Endothelial cell of umbilical vein (primary cell): ENCODE measurements around the gene CMTM3. TPM values are rescaled to one million over a fixed set of nuclear protein-coding genes. Genes with fewer than 3 reads are reported as not detected.

Source experiments
- BruUV-seq: library from RNA; stranded (reverse); fragments of 400-500 nt; replicated peaks from 2 replicates; lab custom pipeline; 2021; lab: Mats Ljungman, UMichigan
- CTCF ChIA-PET: fragments of 300-600, 350-600 bp; sonication (Branson Sonifier 250); formaldehyde crosslinking; loops from one replicate; lab custom pipeline; 2021; ENCODE audit warnings: antibody characterized with exemption, inconsistent platforms; lab: Charles Lee
- POLR2A ChIA-PET: fragments of 300-600, 350-600 bp; sonication (Branson Sonifier 250); formaldehyde crosslinking; loops from one replicate; lab custom pipeline; 2021; ENCODE audit warnings: antibody characterized with exemption, inconsistent platforms; lab: Charles Lee
- DNase-seq: peaks from one replicate; pipeline ENCODE4 v3.0.0-alpha.2; 2011; ENCODE audit warnings: low read depth, low spot score
- FAIRE-seq: peaks from 2 replicates; lab custom pipeline; 2011; peaks lifted over from hg19 to GRCh38; lab: Jason Lieb, UNC
- H2AFZ ChIP-seq: 2 replicates; pipeline ENCODE4 v1.6.0; 2012; ENCODE audit warnings: low read depth, low read length, control low read depth, inconsistent platforms
- H3K27ac ChIP-seq: 2 replicates; pipeline ENCODE4 v1.5.1; 2011; ENCODE audit warnings: low read depth, mild to moderate bottlenecking, control low read depth, low read length, moderate library complexity; ENCODE audit not compliant: insufficient read depth
- H3K27me3 ChIP-seq, 2 experiments: 2 replicates each; pipeline versions ENCODE4 v1.6.0 to v1.6.1; 2011; ENCODE audit warnings: low read length in 2 of 2, mixed read lengths in 1 of 2; ENCODE audit not compliant: control insufficient read depth in 2 of 2, insufficient read depth in 2 of 2
- H3K36me3 ChIP-seq, 2 experiments: 2 replicates in 1 of 2; 3 replicates in 1 of 2; pipeline ENCODE4 v1.5.1; 2011; ENCODE audit warnings: low read length in 2 of 2, mild to moderate bottlenecking in 1 of 2, moderate library complexity in 1 of 2; ENCODE audit not compliant: control insufficient read depth in 2 of 2, insufficient read depth in 2 of 2; ENCODE audit errors: extremely low read depth in 1 of 2
- H3K4me1 ChIP-seq: 3 replicates; pipeline ENCODE4 v1.5.1; 2011; ENCODE audit warnings: mild to moderate bottlenecking, low read length; ENCODE audit not compliant: control insufficient read depth, insufficient read depth; ENCODE audit errors: extremely low read depth
- H3K4me2 ChIP-seq: 2 replicates; pipeline ENCODE4 v1.6.1; 2011; ENCODE audit warnings: low read length, control low read depth, mixed read lengths; ENCODE audit not compliant: insufficient read depth
- H3K4me3 ChIP-seq, 3 experiments: fragments of 200-600 bp in 1 of 3; sonication (generic), shearing (Covaris generic) in 1 of 3; replicated peaks in 1 of 3; 2 replicates each; pipeline ENCODE4 v1.5.1; 2011 to 2016; ENCODE audit warnings: control low read depth in 3 of 3, low read length in 3 of 3, mild to moderate bottlenecking in 2 of 3, inconsistent platforms in 1 of 3, low read depth in 1 of 3, moderate library complexity in 1 of 3; ENCODE audit not compliant: insufficient read depth in 1 of 3
- H3K79me2 ChIP-seq: 2 replicates; pipeline ENCODE4 v1.6.0; 2012; ENCODE audit warnings: low read length, inconsistent platforms; ENCODE audit not compliant: control insufficient read depth, insufficient read depth
- H3K9ac ChIP-seq: replicated peaks from 2 replicates; pipeline ENCODE3; 2011; ENCODE audit warnings: low read length, control low read depth; ENCODE audit not compliant: insufficient read depth; ENCODE audit errors: extremely low read depth
- H3K9me1 ChIP-seq: replicated peaks from 3 replicates; pipeline ENCODE4 v1.6.0; 2011; ENCODE audit warnings: mild to moderate bottlenecking, low read length; ENCODE audit not compliant: control insufficient read depth, insufficient read depth; ENCODE audit errors: extremely low read depth
- H3K9me3 ChIP-seq: replicated peaks from 2 replicates; pipeline ENCODE4 v1.5.1; 2012; ENCODE audit warnings: low read length, inconsistent platforms; ENCODE audit not compliant: control insufficient read depth, insufficient read depth
- H4K20me1 ChIP-seq: replicated peaks from 2 replicates; pipeline ENCODE3; 2011; ENCODE audit warnings: mild to moderate bottlenecking, low read length; ENCODE audit not compliant: control insufficient read depth, insufficient read depth; ENCODE audit errors: extremely low read depth
- CTCF ChIP-seq, 2 donors: IDR thresholded peaks; 1 replicate in 1 of 2; 2 replicates in 1 of 2; pipeline ENCODE4 v1.5.1; 2011; ENCODE audit warnings: low read length in 2 of 2, mild to moderate bottlenecking in 2 of 2, moderate library complexity in 2 of 2, control low read depth in 1 of 2, inconsistent platforms in 1 of 2, low read depth in 1 of 2; ENCODE audit not compliant: insufficient read depth in 1 of 2; ENCODE audit errors: extremely low read depth in 1 of 2
- EZH2 ChIP-seq: IDR thresholded peaks from 2 replicates; pipeline ENCODE4 v1.6.1; 2012; ENCODE audit warnings: borderline replicate concordance, low read depth, mild to moderate bottlenecking, moderate library complexity, low read length, inconsistent platforms; ENCODE audit not compliant: severe bottlenecking
- FOS ChIP-seq: IDR thresholded peaks from 2 replicates; pipeline ENCODE4 v1.6.1; 2011; ENCODE audit warnings: mild to moderate bottlenecking, low read length, moderate library complexity, borderline replicate concordance; ENCODE audit not compliant: insufficient read depth
- GATA2 ChIP-seq: IDR thresholded peaks from 2 replicates; pipeline ENCODE4 v1.7.0; 2011; ENCODE audit warnings: low read depth, mild to moderate bottlenecking, moderate library complexity, mixed read lengths, low read length; ENCODE audit not compliant: insufficient read length, insufficient read depth
- JUN ChIP-seq: IDR thresholded peaks from 2 replicates; pipeline ENCODE4 v1.6.1; 2011; ENCODE audit warnings: borderline replicate concordance, low read depth; ENCODE audit not compliant: insufficient read length, insufficient read depth
- MYC ChIP-seq: IDR thresholded peaks from one replicate; pipeline ENCODE4 v1.6.1; 2011; ENCODE audit warnings: mild to moderate bottlenecking, low read depth, low read length
- POLR2A ChIP-seq: IDR thresholded peaks from 2 replicates; pipeline ENCODE4 v1.6.1; 2012; ENCODE audit warnings: low read depth, mild to moderate bottlenecking, control low read depth, low read length
- POLR2AphosphoS5 ChIP-seq: IDR thresholded peaks from 2 replicates; pipeline ENCODE4 v1.6.1; 2012; ENCODE audit warnings: low read depth, mild to moderate bottlenecking, control low read depth, low read length, moderate library complexity; ENCODE audit not compliant: insufficient read depth
- dilution Hi-C: fragments of 300-500 bp; cut with MboI; formaldehyde crosslinking; loops from one replicate; pipeline ENCODE4 v1.15.0; 2019; ENCODE audit warnings: low sequenced_read_pairs; ENCODE audit not compliant: extremely low pct_ligation_motif_present
- intact Hi-C: fragments of 100-400 bp; cut with micrococcal nuclease; formaldehyde crosslinking; loops from one replicate; pipeline ENCODE4 v1.10.0; 2022
- polyA plus RNA-seq, 4 experiments: library from polyadenylated mRNA; depleted of rRNA in 3 of 4; stranded (reverse) in 3 of 4; unstranded in 1 of 4; fragments of >200 nt; gene quantifications; 2 replicates each; pipeline versions ENCODE4 v1.2.1 to v1.2.3, GENCODE V29; 2011 to 2012; ENCODE audit warnings: missing spikeins in 1 of 4
- total RNA-seq: library from RNA; stranded (reverse); gene quantifications from 2 replicates; pipeline ENCODE4 v1.2.3, GENCODE V29; 2021
- TF ChIP-seq, protein P1 (sequence below): IDR thresholded peaks from 2 replicates; pipeline ENCODE4 v1.6.1; 2011; ENCODE audit not compliant: insufficient read depth, insufficient read length

CMTM3 gene
- total and polyA plus RNA-seq, 2 donors (not counting 3 experiments of a cell fraction or from before 2014, with no cell fraction given), result 83.6 to 86.2 TPM

DNA sequence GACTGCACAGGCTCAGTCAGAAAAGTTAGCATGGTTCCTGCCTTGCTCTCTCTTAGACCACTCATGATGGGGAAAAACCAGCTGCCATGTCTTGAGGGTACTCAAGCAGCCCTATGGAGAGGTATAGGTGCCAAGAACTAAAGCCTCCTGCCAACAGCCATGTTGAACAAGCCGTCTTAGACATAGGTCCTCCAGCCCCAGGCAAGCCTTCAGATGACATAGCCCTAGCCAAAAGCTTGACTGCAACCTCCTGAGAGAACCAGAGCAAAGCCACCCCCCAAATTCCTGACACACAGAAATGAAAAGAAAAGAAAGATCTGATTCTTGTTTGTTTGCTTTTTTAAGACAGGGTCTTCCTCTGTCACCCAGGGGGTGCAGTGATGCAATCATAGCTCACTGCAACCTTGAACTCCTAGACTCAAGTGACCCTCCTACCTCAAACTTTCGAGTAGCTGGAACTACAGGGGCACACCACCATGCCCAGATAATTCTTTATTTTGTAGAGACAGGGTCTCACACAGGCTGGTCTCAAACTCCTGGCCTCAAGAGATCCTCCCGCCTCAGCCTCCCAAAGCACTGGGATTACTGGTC lies 36.3 kb downstream of the CMTM3 start:
- FAIRE-seq, result no peak
- POLR2A ChIA-PET, result no interaction called here
- dilution Hi-C loops, result no loop called here

More for the DNA sequence above, 36.3 kb downstream of the CMTM3 start:
- H3K9me1 ChIP-seq, result no peaks in the 10 kb centered on the region
- no peak overlapping the region for H3K9ac ChIP-seq
- no peaks in the 10 kb centered on the region for H3K9me3 ChIP-seq
- H4K20me1 ChIP-seq, result no peaks in the 10 kb centered on the region
- H3K27me3 ChIP-seq, result no peaks in the 10 kb centered on the region
- no peak overlapping the region for H3K4me3 ChIP-seq
- no peak for DNase-seq
- no peak overlapping the region for H3K27ac ChIP-seq
- H3K79me2 ChIP-seq, result no peaks in the 10 kb centered on the region
- CTCF ChIA-PET, result interaction anchor here (1.0 to 2.3 kb wide), 3 partner anchors 8 to 22 kb away, joined by 3 to 17 read pairs (median 5); no protein-coding TSS in a partner anchor
- no peaks in the 10 kb centered on the region for H3K36me3 ChIP-seq
- no peaks in the 10 kb centered on the region for H3K4me1 ChIP-seq
- no peak for TF ChIP-seq GATA2
- no peak for TF ChIP-seq MYC
- no peak for TF ChIP-seq POLR2AphosphoS5
- no peak for TF ChIP-seq JUN
- no peak for TF ChIP-seq EZH2
- no peak for TF ChIP-seq POLR2A
- TF ChIP-seq, protein P1, sequence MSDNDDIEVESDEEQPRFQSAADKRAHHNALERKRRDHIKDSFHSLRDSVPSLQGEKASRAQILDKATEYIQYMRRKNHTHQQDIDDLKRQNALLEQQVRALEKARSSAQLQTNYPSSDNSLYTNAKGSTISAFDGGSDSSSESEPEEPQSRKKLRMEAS, result no peak
- no peak for TF ChIP-seq FOS
- TF ChIP-seq CTCF (IDR thresholded peaks at IDR 0.05; ENCODE audit: extremely low read depth in 1 of 2, insufficient read depth in 1 of 2, low read depth in 1 of 2, low read length in 2 of 2), result no peak
- no TSS peak for BruUV-seq
- H3K4me2 ChIP-seq, result no peak overlapping the region
- no peak overlapping the region for H2AFZ ChIP-seq
- intact Hi-C loops, result no loop called here
